Ramos (cell line): ENCODE data around the gene GFAP.

Experiments
- in situ Hi-C: fragments of 300-500 bp; cut with MboI; formaldehyde crosslinking; loops from one replicate; pipeline ENCODE4 v1.14.3; 2022; ENCODE audit warnings: low sequenced_read_pairs; ENCODE audit not compliant: unreplicated experiment

GFAP gene

GRCh38 chr17:44871556-44871955 lies 43.7 kb downstream of the GFAP start:
- in situ Hi-C loops: loop anchor here (25.0 kb wide), 1 partner anchor 334 kb away; no protein-coding TSS in a partner anchor

GRCh38 chr17:44867841-44868240 lies 47.5 kb downstream of the GFAP start:
- in situ Hi-C loops: loop anchor here (25.0 kb wide), 1 partner anchor 331 kb away; no protein-coding TSS in a partner anchor

DNA sequence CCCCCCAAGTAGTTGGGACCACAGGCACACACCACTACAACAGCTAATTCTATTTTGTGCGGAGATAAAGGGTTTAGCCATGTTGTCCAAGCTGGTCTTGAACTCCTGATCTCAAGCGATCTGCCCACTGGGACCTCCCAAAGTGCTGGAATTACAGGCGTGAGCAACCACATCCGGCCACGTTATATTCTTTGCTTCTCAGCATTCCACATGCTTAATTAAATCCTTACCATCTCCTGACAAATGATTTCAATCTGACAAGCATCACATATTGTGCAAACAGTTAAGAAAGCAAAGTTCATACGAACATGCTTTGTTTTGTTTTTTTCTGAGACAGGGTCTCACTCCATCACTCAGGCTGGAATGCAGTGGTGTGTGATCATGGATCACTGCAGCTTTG lies 49.4 kb downstream of the GFAP start:
- in situ Hi-C loops: loop anchor here (25.0 kb wide), 1 partner anchor 329 kb away; no protein-coding TSS in a partner anchor

- in situ Hi-C loops: loop anchor here (25.0 kb wide), 1 partner anchor 328 kb away; no protein-coding TSS in a partner anchor
Observed at GRCh38 chr17:44865231-44865660, 50.1 kb downstream of the GFAP start.

DNA sequence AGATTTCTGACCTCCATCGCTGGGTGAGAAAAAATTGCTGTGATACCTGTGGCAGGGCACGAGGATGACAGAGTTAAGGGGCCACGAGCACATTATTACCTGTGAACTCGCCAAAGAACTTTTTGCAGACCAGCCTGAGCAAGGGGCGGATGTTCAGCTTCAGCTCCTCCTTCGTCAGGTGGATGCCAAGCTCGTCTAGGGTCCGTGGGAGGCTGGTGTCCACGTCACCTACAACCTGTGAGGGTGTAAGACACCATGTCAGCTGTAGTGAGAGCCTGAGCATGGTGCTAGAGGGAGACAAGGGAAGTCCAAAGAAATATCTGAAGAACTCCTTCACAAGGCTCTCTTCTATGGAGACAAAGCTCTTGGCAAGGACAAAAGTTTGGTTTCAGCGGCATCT lies 50.5 kb downstream of the GFAP start:
- in situ Hi-C loops: loop anchor here (5.0 to 25.0 kb wide), 2 partner anchors 83 to 328 kb away; no protein-coding TSS in a partner anchor

DNA sequence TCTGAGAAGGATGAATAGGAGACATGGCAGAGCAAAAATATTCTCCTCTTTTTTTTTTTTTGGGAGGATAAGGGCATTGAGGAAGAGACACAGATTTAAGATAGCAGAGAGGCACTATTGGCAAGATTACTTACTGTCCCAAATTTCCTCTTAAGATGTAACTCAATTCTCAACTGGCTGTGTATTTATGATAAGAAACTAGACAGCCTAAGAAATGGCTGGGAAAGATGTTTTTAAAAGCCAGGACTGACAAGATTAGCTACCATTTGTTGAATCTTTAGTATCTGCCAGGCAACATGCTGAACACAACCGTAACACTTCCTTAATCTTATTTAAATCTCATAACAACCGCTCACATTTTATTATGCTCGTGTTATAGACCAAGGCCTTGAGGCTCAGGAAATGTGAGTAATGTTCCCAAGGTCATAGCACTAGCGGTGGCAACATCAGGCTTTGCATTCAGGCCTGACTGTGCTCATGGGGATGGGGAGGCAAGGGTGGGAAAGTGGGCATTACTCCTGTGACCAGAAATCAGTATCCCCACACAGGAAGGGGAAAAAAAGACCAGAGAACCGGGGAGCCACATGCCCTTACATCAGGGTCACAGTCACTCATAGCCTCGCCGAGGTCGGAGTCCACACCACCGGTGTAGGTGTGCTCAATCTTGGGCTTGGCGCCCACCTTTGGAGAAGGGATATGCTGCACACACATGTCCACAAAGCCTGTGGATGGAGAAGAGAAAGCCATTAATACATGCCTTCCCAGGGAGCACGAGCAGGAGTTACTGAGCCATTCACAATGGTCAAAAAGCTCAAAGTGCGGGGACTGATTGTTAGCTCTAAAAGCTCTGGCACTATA lies 52.0 kb downstream of the GFAP start:
- in situ Hi-C loops: loop anchor here (5.0 to 25.0 kb wide), 2 partner anchors 81 to 326 kb away; no protein-coding TSS in a partner anchor

GRCh38 chr17:44862278-44862914 lies 52.9 kb downstream of the GFAP start:
- in situ Hi-C loops: loop anchor here (5.0 to 25.0 kb wide), 2 partner anchors 80 to 325 kb away; no protein-coding TSS in a partner anchor

DNA sequence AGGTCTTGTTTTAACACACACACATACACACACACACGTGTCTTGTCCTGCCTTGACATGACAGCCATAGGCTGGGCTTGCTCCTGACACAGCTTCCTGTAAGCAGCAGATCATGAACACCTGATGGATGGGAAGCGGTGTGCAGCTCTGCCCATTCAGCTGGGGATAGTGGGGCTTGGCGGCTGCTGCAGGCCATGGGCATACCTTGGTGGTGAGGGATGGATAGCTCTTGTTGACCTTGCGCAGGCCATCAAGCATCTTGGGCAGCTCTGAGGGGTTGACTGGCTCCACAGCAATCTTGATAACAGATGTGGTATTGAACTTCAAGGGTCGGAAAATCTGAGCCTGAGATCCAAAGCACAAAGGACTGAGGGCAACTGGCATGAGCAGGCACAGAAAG lies 55.6 kb downstream of the GFAP start:
- in situ Hi-C loops: loop anchor here (5.0 to 25.0 kb wide), 2 partner anchors 77 to 322 kb away; no protein-coding TSS in a partner anchor

GRCh38 chr17:44854192-44854591 lies 61.1 kb downstream of the GFAP start:
- in situ Hi-C loops: loop anchor here (25.0 kb wide), 1 partner anchor 317 kb away; no protein-coding TSS in a partner anchor
